Activated CD4-positive, alpha-beta T cell treated with anti-CD3 and anti-CD28 coated beads for 48 hours (primary cell): Measurements from ENCODE around the gene CD40.

Source experiments
- DNase-seq: peaks from one replicate; pipeline ENCODE4 v3.0.0-alpha.2; 2020

The CD40 gene

GRCh38 chr20:46175127-46175494, 57.0 kb downstream of the CD40 start:
- no peak for DNase-seq

DNA sequence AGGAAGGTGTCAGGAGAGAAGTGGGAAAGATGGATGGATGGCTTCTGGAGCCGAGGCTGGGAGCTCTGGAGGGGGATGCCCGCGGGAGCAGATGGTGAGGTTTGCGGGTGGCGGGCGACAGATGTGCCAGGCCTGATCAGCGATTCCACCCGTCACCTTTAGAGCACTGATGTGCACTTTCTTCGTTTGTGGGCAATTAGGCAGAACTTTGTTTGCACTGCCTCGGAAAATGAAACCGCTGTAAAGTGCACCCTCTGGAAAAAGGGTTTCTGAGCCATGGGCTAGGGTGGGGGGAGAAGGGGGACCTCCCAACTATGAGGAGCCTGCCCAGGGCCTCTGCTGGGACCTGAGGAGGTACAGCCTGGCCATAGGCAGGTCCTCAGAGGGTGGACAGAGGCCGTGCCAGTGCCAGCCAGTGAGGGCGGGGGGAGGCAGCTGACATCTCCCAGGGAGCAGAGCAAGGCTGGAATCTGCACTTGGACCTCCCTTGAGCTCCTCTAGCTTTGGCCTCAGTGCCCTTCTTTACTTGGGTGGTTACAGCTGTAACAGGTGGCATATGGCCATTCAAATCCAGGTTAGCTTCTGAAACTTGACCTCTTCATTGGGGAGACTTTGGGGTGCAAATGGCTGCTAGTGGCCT, 58.7 kb downstream of the CD40 start:
- DNase-seq = no peak

- no peak for DNase-seq
Observed at GRCh38 chr20:46177768-46178167, 59.7 kb downstream of the CD40 start.

GRCh38 chr20:46178891-46179290, 60.8 kb downstream of the CD40 start:
- DNase-seq = no peak
